BJ (cell line): Measurements from ENCODE around the gene C17orf107. TPM values are rescaled to one million over a fixed set of nuclear protein-coding genes. Genes with fewer than 3 reads are reported as not detected.
"Not testable (repeated sequence)": the region's sequence is repeated elsewhere in the genome, so short reads cannot be mapped to it uniquely, and the experiment has no call there.

Experiments used
- CTCF ChIA-PET: fragments of 350-600 bp; formaldehyde crosslinking; extraction: SDS; loops from one replicate; lab custom pipeline; 2021; ENCODE audit warnings: antibody characterized with exemption, inconsistent platforms; lab: Yijun Ruan, JAX
- POLR2A ChIA-PET: fragments of 300-600 bp; sonication (Branson Sonifier 250); formaldehyde crosslinking; extraction: SDS; loops from one replicate; lab custom pipeline; 2021; ENCODE audit warnings: antibody characterized with exemption; lab: Charles Lee
- DNase-seq: peaks from one replicate; pipeline ENCODE4 v3.0.0-alpha.2; 2011; ENCODE audit warnings: low read depth
- H3K27me3 ChIP-seq: 2 replicates; pipeline ENCODE4 v1.6.0; 2011; ENCODE audit warnings: low read length; ENCODE audit not compliant: control insufficient read depth, insufficient read depth
- H3K36me3 ChIP-seq: 2 replicates; pipeline ENCODE4 v1.5.1; 2011; ENCODE audit warnings: low read length; ENCODE audit not compliant: control insufficient read depth, insufficient read depth
- H3K4me3 ChIP-seq: 2 replicates; pipeline ENCODE4 v1.5.1; 2011; ENCODE audit warnings: low read depth, mild to moderate bottlenecking, control low read depth, low read length
- CTCF ChIP-seq: IDR thresholded peaks from 2 replicates; pipeline ENCODE4 v1.5.1; 2011; ENCODE audit warnings: low read depth, mild to moderate bottlenecking, control low read depth, inconsistent platforms, low read length, moderate library complexity; ENCODE audit not compliant: insufficient read depth
- polyA plus RNA-seq: library from polyadenylated mRNA; depleted of rRNA; stranded (reverse); fragments of >200 nt; gene quantifications from 2 replicates; pipeline ENCODE4 v1.2.3, GENCODE V29; 2011

The C17orf107 gene
- polyA plus RNA-seq, 1 experiment: 4.5 TPM

- CTCF ChIA-PET: interaction anchor here (0.7 to 3.3 kb wide), 23 partner anchors 9 to 330 kb away, joined by 3 to 27 read pairs (median 6); partner anchors contain the start of genes C17orf107, CAMTA2, INCA1 and KIF1C
- DNase-seq: no peak
- Histone ChIP-seq H3K36me3 (no peaks in the 10 kb centered on the region), H3K4me3 (no peak overlapping the region), H3K27me3 (no peaks in the 10 kb centered on the region)
- POLR2A ChIA-PET: no interaction called here
- no peak for TF ChIP-seq CTCF
Observed at GRCh38 chr17:4908301-4908700, 9.0 kb downstream of the C17orf107 start.

GRCh38 chr17:4908711-4909496, 9.6 kb downstream of the C17orf107 start:
- no peaks in the 10 kb centered on the region for H3K27me3 ChIP-seq
- H3K4me3 ChIP-seq: no peak overlapping the region
- H3K36me3 ChIP-seq: no peaks in the 10 kb centered on the region
- ChIA-PET POLR2A (interaction anchor here (0.9 kb wide), 1 partner anchor 31 kb away, joined by 3 read pairs; the partner anchor contains the start of genes RNF167 and SLC25A11), CTCF (interaction anchor here (0.6 to 3.3 kb wide), 36 partner anchors 9 to 329 kb away, joined by 3 to 27 read pairs (median 4); partner anchors contain the start of genes C17orf107, CAMTA2, INCA1 and KIF1C)
- peak; percentile 82 for DNase-seq
- TF ChIP-seq CTCF: peak; percentile 86

- CTCF ChIA-PET: interaction anchor here (0.6 to 1.6 kb wide), 5 partner anchors 10 to 201 kb away, joined by 3 to 6 read pairs (median 4); partner anchors contain the start of genes CHRNE, RNF167 and SLC25A11
- Histone ChIP-seq H3K27me3 (no peaks in the 10 kb centered on the region), H3K36me3 (no peaks in the 10 kb centered on the region), H3K4me3 (no peak overlapping the region)
- POLR2A ChIA-PET: interaction anchor here (0.5 kb wide), 1 partner anchor 27 kb away, joined by 7 read pairs; no protein-coding TSS in a partner anchor
- DNase-seq: no peak
- TF ChIP-seq CTCF: no peak
Observed at GRCh38 chr17:4913994-4914393, 14.7 kb downstream of the C17orf107 start.

- not testable (repeated sequence) for H3K36me3 ChIP-seq, H3K4me3 ChIP-seq, DNase-seq, H3K27me3 ChIP-seq
- CTCF ChIA-PET: interaction anchor here (0.7 to 1.8 kb wide), 5 partner anchors 11 to 66 kb away, joined by 3 to 6 read pairs (median 5); partner anchors contain the start of genes CHRNE, RNF167 and SLC25A11
- POLR2A ChIA-PET: interaction anchor here (0.5 kb wide), 1 partner anchor 26 kb away, joined by 7 read pairs; no protein-coding TSS in a partner anchor
Observed at GRCh38 chr17:4914551-4914950, 15.2 kb downstream of the C17orf107 start.

GRCh38 chr17:4919511-4920047, 20.2 kb downstream of the C17orf107 start:
- Histone ChIP-seq H3K27me3 (no peaks in the 10 kb centered on the region), H3K4me3 (no peak overlapping the region), H3K36me3 (no peaks in the 10 kb centered on the region)
- POLR2A ChIA-PET: no interaction called here
- no peak for DNase-seq
- TF ChIP-seq CTCF: no peak
- CTCF ChIA-PET: interaction anchor here (1.0 to 2.0 kb wide), 8 partner anchors 9 to 143 kb away, joined by 3 to 13 read pairs (median 4); partner anchors contain the start of gene C17orf107
